Heart left ventricle (tissue), 13 donors: ENCODE data around the gene DSC3.

Experiments
- CTCF ChIP-seq, 12 donors: fragments of 200-600 bp; sonication (generic) in 4 of 12; IDR thresholded peaks; one replicate each; pipeline versions ENCODE4 v1.5.0 to v1.8.0; 2018 to 2022; ENCODE audit warnings: antibody characterized with exemption in 12 of 12, mild to moderate bottlenecking in 5 of 12
- POLR2A ChIP-seq, 2 donors: fragments of 450-650 bp; IDR thresholded peaks; one replicate each; pipeline ENCODE4 v1.6.1; 2017; ENCODE audit warnings: antibody characterized with exemption in 2 of 2, mild to moderate bottlenecking in 2 of 2, moderate library complexity in 2 of 2
- donor health status: ischemic (EF 13 %, LVEDD 7.1; RV severe dilation, severe dysfunction).
- donor health status: DM: no; HTN: yes; CAD: no.
- donor health status: DM: no; HTN: no; CAD: no.
- donor health status: ischemic (EF 25% LVEDD 6.9; RV normal size, moderate dysfunction).
- donor health status: ischemic (EF 25% LVEDD 5.7; RV mildly dilated, moderate dysfunction).
- donor health status: ischemic (EF 35%, LVEDD 5.7; RV mildly dilated, moderate dysfunction).
- donor health status: nonischemic (EF 11% LVEDD 7.7; RV severe dilation, severe dysfunction).
- donor health status: DM: yes; HTN: yes; CAD: no.
- donor health status: PGD.
- donor health status: ischemic (EF 29% LVEDD 5.4; RV normal size, mild dysfunction).
- donor health status: nonischemic (EF 23%, LVEDD 6.1; RV moderate dilation, normal function).

- no peak for TF ChIP-seq CTCF (IDR thresholded peaks at IDR 0.05)
- TF ChIP-seq POLR2A (IDR thresholded peaks at IDR 0.05): no peak
These were observed 8.0 kb downstream of the DSC3 start for GRCh38 chr18:31034541-31034940.
